Measurements from ENCODE around the gene PRDM11.
"Not testable (repeated sequence)": the region's sequence is repeated elsewhere in the genome, so short reads cannot be mapped to it uniquely, and the experiment has no call there.

Gene PRDM11

GRCh38 chr11:45234306-45235006 lies 88.0 kb downstream of the PRDM11 start:
- no peak for DNase-seq (ENCODE audit: low read depth)

GRCh38 chr11:45237711-45238315 lies 91.4 kb downstream of the PRDM11 start:
- DNase-seq (ENCODE audit: low read depth), result no peak

- no peak for DNase-seq (ENCODE audit: low read depth)
Measured at GRCh38 chr11:45238724-45239123, 92.3 kb downstream of the PRDM11 start.

GRCh38 chr11:45239733-45240132 lies 93.3 kb downstream of the PRDM11 start:
- no peak for DNase-seq (ENCODE audit: low read depth)

GRCh38 chr11:45243967-45244366 lies 97.5 kb downstream of the PRDM11 start:
- no peak for DNase-seq (ENCODE audit: low read depth)

GRCh38 chr11:45245218-45246045 lies 99.0 kb downstream of the PRDM11 start:
- DNase-seq (ENCODE audit: low read depth), result no peak

- DNase-seq (ENCODE audit: low read depth), result no peak
Measured at GRCh38 chr11:45246241-45246640, 99.8 kb downstream of the PRDM11 start.

GRCh38 chr11:45247433-45247832 lies 101.0 kb downstream of the PRDM11 start:
- no peak for DNase-seq (ENCODE audit: low read depth)

- no peak for DNase-seq (ENCODE audit: low read depth)
Measured at GRCh38 chr11:45248501-45249011, 102.1 kb downstream of the PRDM11 start.

- not testable (repeated sequence) for DNase-seq (ENCODE audit: low read depth)
Measured at GRCh38 chr11:45249372-45249771, 102.9 kb downstream of the PRDM11 start.

GRCh38 chr11:45250035-45250718 lies 103.7 kb downstream of the PRDM11 start:
- DNase-seq (ENCODE audit: low read depth), result no peak

- DNase-seq (ENCODE audit: low read depth), result no peak
Measured at GRCh38 chr11:45252134-45252856, 105.9 kb downstream of the PRDM11 start.

GRCh38 chr11:45252877-45253276 lies 106.4 kb downstream of the PRDM11 start:
- DNase-seq (ENCODE audit: low read depth), result no peak

GRCh38 chr11:45253640-45254039 lies 107.2 kb downstream of the PRDM11 start:
- no peak for DNase-seq (ENCODE audit: low read depth)

- no peak for DNase-seq (ENCODE audit: low read depth)
Measured at GRCh38 chr11:45254070-45254469, 107.6 kb downstream of the PRDM11 start.

- no peak for DNase-seq (ENCODE audit: low read depth)
Measured at GRCh38 chr11:45258982-45259530, 112.6 kb downstream of the PRDM11 start.

GRCh38 chr11:45259592-45259991 lies 113.2 kb downstream of the PRDM11 start:
- no peak for DNase-seq (ENCODE audit: low read depth)

- no peak for DNase-seq (ENCODE audit: low read depth)
Measured at GRCh38 chr11:45260071-45260470, 113.6 kb downstream of the PRDM11 start.

GRCh38 chr11:45262900-45263299 lies 116.5 kb downstream of the PRDM11 start:
- no peak for DNase-seq (ENCODE audit: low read depth)

GRCh38 chr11:45263773-45264172 lies 117.3 kb downstream of the PRDM11 start:
- no peak for DNase-seq (ENCODE audit: low read depth)

- no peak for DNase-seq (ENCODE audit: low read depth)
Measured at GRCh38 chr11:45264839-45265515, 118.5 kb downstream of the PRDM11 start.

Measured in activated T-helper 9 cell treated with anti-CD3 and anti-CD28 coated beads, Interleukin-2, amount 50 U/mL, for 16 hours (primary cell).